Transverse colon (tissue), 4 donors: Measurements from ENCODE around the gene AKAP13. TPM values are rescaled to one million over a fixed set of nuclear protein-coding genes. Genes with fewer than 3 reads are reported as not detected.

Experiments
- DNase-seq: peaks from one replicate; pipeline ENCODE4 v3.0.0-alpha.2; 2019
- H3K27ac ChIP-seq, 4 donors: fragments of 200-600 bp; sonication (generic); 2 replicates each; pipeline ENCODE4 v1.5.1; 2016 to 2018; ENCODE audit warnings: inconsistent platforms in 4 of 4
- H3K27me3 ChIP-seq: fragments of 200-600 bp; sonication (generic); 2 replicates; pipeline ENCODE4 v1.5.1; 2017; ENCODE audit warnings: inconsistent platforms
- H3K36me3 ChIP-seq, 4 donors: fragments of 200-600 bp; sonication (generic); 2 replicates each; pipeline ENCODE4 v1.5.1; 2017 to 2019; ENCODE audit warnings: inconsistent platforms in 4 of 4
- H3K4me1 ChIP-seq, 4 donors: fragments of 200-600 bp; sonication (generic); 2 replicates each; pipeline ENCODE4 v1.5.1; 2017 to 2020; ENCODE audit warnings: inconsistent platforms in 4 of 4
- H3K4me3 ChIP-seq, 4 donors: fragments of 200-600 bp; sonication (generic); 1 replicate in 1 of 4; 2 replicates in 3 of 4; pipeline versions ENCODE4 v1.5.1 to v1.6.1; 2017 to 2019; ENCODE audit warnings: inconsistent platforms in 4 of 4
- H3K9me3 ChIP-seq, 2 donors: fragments of 200-600 bp; sonication (generic); 2 replicates each; pipeline ENCODE4 v1.5.1; 2017 to 2019; ENCODE audit warnings: inconsistent platforms in 2 of 2
- EP300 ChIP-seq: sonication (generic); formaldehyde crosslinking; IDR thresholded peaks from one replicate; pipeline ENCODE4 v1.6.1; 2017; ENCODE audit warnings: antibody characterized with exemption, low read depth
- POLR2A ChIP-seq: fragments of 450-650 bp; IDR thresholded peaks from one replicate; pipeline ENCODE4 v1.6.1; 2016; ENCODE audit warnings: antibody characterized with exemption, mild to moderate bottlenecking, moderate library complexity
- POLR2AphosphoS5 ChIP-seq, 3 donors: sonication (generic); formaldehyde crosslinking; IDR thresholded peaks; one replicate each; pipeline ENCODE4 v1.6.1; 2016; ENCODE audit warnings: antibody characterized with exemption in 3 of 3
- WGBS, 2 donors: methylation state at CpG; one replicate each; pipeline ENCODE4 v1.1.5; 2018; ENCODE audit warnings: low coverage in 1 of 2; 5-methylcytosine and 5-hydroxymethylcytosine counted together
- in situ Hi-C, 4 donors: fragments of 200-750 bp; cut with MboI; loops; one replicate each; pipeline versions ENCODE4 v1.15.0 to v1.15.1; 2017; ENCODE audit warnings: low sequenced_read_pairs in 3 of 4, low pct_ligation_motif_present in 1 of 4, low pct_unique_long_range_greater_than_20kb in 1 of 4
- intact Hi-C: fragments of 100-400 bp; cut with DNase I; formaldehyde crosslinking; loops from one replicate; pipeline ENCODE4 v1.15.1; 2023; ENCODE audit warnings: low total_unique reads
- total RNA-seq, 4 donors: library from RNA; depleted of rRNA; stranded (reverse); fragments of >200 nt; gene quantifications; one replicate each; pipeline ENCODE4 v1.1.0, GENCODE V29; 2016
- TF ChIP-seq, protein P1 (sequence below), 5 experiments: fragments of 200-600 bp in 3 of 5; fragments of 450-650 bp in 2 of 5; sonication (generic) in 3 of 5; IDR thresholded peaks; 1 replicate in 2 of 5; 2 replicates in 3 of 5; pipeline ENCODE4 v1.5.1; 2016 to 2017; ENCODE audit warnings: antibody characterized with exemption in 5 of 5, inconsistent platforms in 3 of 5, mild to moderate bottlenecking in 2 of 5, moderate library complexity in 1 of 5

AKAP13 gene
- total RNA-seq, 4 donors from 2014 or later, result 206 to 291 (median 214) TPM

DNA sequence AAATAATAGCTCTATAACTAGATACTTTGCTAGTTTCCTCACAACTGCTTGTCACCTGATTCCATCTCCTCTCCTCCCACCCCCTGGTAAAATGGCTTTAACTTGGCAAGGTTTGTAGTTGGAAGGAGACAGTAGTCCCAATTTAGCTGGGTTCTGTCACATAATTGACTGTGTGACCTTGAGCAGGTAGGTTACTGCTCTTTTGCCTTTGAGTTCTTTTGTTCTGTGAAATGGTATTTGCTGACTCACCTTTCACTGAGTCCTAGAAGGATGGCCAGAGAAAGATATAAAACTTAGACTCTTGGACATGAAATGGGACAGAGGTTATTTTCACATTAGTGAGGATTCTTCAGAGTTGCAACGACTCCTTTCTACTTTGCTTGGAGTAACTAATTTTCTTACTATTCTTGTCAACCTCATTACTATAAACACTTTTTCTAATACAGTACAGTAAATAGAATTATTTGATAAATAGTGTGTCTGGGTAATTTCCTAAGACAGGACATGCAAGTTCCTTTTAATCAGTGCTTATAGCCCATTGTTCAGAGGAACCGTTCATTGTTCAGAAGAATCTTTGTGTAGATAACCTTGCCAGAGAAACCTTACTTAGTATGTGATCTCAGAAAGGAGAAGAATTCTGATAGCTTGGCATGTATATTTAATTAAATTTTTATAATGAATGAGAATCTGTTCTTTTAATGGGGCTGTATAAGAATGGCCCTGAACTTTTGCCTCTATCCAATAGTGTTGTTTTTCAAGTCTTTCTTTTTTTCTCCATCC, 14.3 kb downstream of the AKAP13 start:
- intact Hi-C loops, result no loop called here
- in situ Hi-C loops, result no loop called here
- no peak for DNase-seq
- WGBS, 2 donors, result 53 to 62% methylated on average over 2 of the region's 2 CpGs
- Histone ChIP-seq H3K4me1 (peaks cover 11 to 52% (median 25%) of the 10 kb centered on the region in 4 donors), H3K36me3 (no peaks in the 10 kb centered on the region), H3K4me3 (no peak overlapping the region), H3K9me3 (no peaks in the 10 kb centered on the region), H3K27me3 (no peaks in the 10 kb centered on the region), H3K27ac (peak overlapping the region; percentile 14 to 58 (median 44))
- peak in 1 of 3 donors; percentile 21 for TF ChIP-seq POLR2AphosphoS5 (IDR thresholded peaks at IDR 0.05)
- TF ChIP-seq EP300, result no peak

DNA sequence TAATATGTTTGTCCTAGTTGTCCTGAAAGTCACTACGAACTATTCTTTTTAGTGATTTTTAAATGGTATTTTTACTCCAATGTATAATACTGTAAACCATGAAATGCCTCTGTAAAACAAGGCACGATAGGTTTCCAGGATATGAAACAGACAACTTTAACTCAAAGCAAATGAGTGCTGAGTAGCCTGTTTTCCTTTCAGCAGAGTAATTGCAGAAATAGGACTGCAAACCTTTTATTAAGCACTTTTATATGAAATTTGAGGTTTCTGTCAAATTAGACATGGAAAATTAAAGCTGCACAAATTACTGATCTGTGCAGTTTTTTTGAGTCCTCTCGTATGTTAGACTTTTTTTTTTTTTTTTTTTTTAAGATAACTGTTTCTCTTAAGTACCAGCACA, 16.2 kb downstream of the AKAP13 start:
- H3K9me3 ChIP-seq, result no peaks in the 10 kb centered on the region
- H3K36me3 ChIP-seq, result no peaks in the 10 kb centered on the region
- intact Hi-C loops (no loop called here), in situ Hi-C loops (no loop called here)
- DNase-seq, result no peak
- TF ChIP-seq, protein P1, sequence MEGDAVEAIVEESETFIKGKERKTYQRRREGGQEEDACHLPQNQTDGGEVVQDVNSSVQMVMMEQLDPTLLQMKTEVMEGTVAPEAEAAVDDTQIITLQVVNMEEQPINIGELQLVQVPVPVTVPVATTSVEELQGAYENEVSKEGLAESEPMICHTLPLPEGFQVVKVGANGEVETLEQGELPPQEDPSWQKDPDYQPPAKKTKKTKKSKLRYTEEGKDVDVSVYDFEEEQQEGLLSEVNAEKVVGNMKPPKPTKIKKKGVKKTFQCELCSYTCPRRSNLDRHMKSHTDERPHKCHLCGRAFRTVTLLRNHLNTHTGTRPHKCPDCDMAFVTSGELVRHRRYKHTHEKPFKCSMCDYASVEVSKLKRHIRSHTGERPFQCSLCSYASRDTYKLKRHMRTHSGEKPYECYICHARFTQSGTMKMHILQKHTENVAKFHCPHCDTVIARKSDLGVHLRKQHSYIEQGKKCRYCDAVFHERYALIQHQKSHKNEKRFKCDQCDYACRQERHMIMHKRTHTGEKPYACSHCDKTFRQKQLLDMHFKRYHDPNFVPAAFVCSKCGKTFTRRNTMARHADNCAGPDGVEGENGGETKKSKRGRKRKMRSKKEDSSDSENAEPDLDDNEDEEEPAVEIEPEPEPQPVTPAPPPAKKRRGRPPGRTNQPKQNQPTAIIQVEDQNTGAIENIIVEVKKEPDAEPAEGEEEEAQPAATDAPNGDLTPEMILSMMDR (IDR thresholded peaks at IDR 0.05), result no peak
- TF ChIP-seq EP300 (no peak), POLR2AphosphoS5 (IDR thresholded peaks at IDR 0.05) (no peak), POLR2A (no peak)
- H3K4me1 ChIP-seq, result peaks cover 14 to 58% (median 32%) of the 10 kb centered on the region in 4 donors
- H3K27ac ChIP-seq, result no peak overlapping the region
- H3K4me3 ChIP-seq, result no peak overlapping the region
- WGBS, 2 donors, result 66 to 74% methylated on average over 3 of the region's 3 CpGs
- no peaks in the 10 kb centered on the region for H3K27me3 ChIP-seq

- Histone ChIP-seq H3K4me3 (no peak overlapping the region), H3K36me3 (no peaks in the 10 kb centered on the region), H3K27me3 (no peaks in the 10 kb centered on the region), H3K9me3 (no peaks in the 10 kb centered on the region), H3K27ac (no peak overlapping the region), H3K4me1 (peaks cover 17 to 64% (median 35%) of the 10 kb centered on the region in 4 donors)
- 52 to 83% methylated on average over 3 of the region's 3 CpGs for WGBS, 2 donors
- DNase-seq, result no peak
- intact Hi-C loops (no loop called here), in situ Hi-C loops (no loop called here)
- TF ChIP-seq POLR2AphosphoS5 (IDR thresholded peaks at IDR 0.05) (no peak), EP300 (no peak), POLR2A (no peak)
- TF ChIP-seq, protein P1 (IDR thresholded peaks at IDR 0.05), result no peak
Measured at GRCh38 chr15:85397151-85397550, 16.7 kb downstream of the AKAP13 start.

DNA sequence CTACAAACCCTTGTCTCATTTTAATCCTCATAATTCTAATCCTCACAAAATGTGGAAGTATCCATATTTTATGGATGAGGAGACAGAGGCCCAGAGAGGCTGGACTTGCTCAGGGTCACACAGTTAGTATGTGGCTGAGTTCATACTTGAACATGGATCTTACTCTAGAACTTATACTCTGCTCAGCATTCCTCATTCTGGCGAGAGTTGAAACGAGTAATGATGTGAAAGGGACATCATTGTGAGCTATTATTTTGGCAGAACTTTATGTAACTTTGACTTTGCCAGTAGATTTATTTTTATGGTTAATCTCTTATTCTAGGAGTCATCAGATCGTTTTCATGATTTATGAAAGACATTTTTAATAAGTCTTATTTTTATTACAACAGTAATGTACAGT, 17.5 kb downstream of the AKAP13 start:
- no peak overlapping the region for H3K27ac ChIP-seq
- H3K9me3 ChIP-seq, result no peaks in the 10 kb centered on the region
- TF ChIP-seq EP300 (no peak), POLR2AphosphoS5 (IDR thresholded peaks at IDR 0.05) (no peak), POLR2A (no peak)
- TF ChIP-seq, protein P1 (IDR thresholded peaks at IDR 0.05), result no peak
- intact Hi-C loops (no loop called here), in situ Hi-C loops (no loop called here)
- WGBS, 2 donors, result 74 to 76% methylated on average over 3 of the region's 3 CpGs
- DNase-seq, result no peak
- H3K4me1 ChIP-seq, result peaks cover 20 to 71% (median 40%) of the 10 kb centered on the region in 4 donors
- H3K4me3 ChIP-seq, result no peak overlapping the region
- H3K36me3 ChIP-seq, result no peaks in the 10 kb centered on the region
- H3K27me3 ChIP-seq, result no peaks in the 10 kb centered on the region
